ENCODE data around the gene CTNS. TPM values are rescaled to one million over a fixed set of nuclear protein-coding genes. Genes with fewer than 3 reads are reported as not detected.
A peak's percentile ranks its signal among the peaks of the same experiment; 100 is the strongest.

The CTNS gene
- total RNA-seq, 1 experiment from 2014 or later: 5.1 TPM

DNA sequence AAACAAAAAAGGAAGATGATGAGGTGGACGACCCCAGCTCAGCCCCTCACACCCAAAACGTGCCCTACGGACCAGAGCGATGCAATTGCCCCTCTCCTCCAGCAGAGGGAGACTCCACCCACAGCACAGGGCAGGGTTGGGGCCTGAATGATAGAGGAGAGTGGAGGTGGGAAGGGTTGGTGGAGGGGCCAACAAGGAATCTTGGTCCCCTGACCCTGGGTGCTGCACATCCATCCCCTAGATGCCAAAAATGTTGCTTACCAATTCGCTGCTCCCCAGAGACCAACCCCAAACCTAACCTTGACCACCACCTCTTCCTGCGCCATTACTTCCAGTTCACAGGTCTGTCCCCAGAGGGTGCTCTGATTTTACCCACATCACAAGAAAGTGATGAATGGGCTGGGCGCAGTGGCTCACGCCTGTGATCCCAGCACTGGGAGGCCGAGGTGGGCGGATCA lies 46.5 kb downstream of the CTNS start:
- intact Hi-C loops (cut with micrococcal nuclease; ENCODE audit: unreplicated experiment): no loop called here
- CTCF ChIA-PET: interaction anchor here (0.5 to 0.6 kb wide), 2 partner anchors 27 to 158 kb away, joined by 3 read pairs; no protein-coding TSS in a partner anchor
- Mint-ChIP-seq H3K4me3 (ENCODE audit: low read depth, unreplicated experiment) (no peak overlapping the region), H3K27ac (ENCODE audit: unreplicated experiment) (no peak overlapping the region), H3K9me3 (ENCODE audit: low read depth, unreplicated experiment) (no peaks in the 10 kb centered on the region), H3K4me1 (ENCODE audit: low read depth, unreplicated experiment) (no peaks in the 10 kb centered on the region), H3K27me3 (ENCODE audit: unreplicated experiment) (no peaks in the 10 kb centered on the region), H3K36me3 (ENCODE audit: insufficient read depth, unreplicated experiment) (peaks cover 3% of the 10 kb centered on the region)
- TF ChIP-seq, protein P1, sequence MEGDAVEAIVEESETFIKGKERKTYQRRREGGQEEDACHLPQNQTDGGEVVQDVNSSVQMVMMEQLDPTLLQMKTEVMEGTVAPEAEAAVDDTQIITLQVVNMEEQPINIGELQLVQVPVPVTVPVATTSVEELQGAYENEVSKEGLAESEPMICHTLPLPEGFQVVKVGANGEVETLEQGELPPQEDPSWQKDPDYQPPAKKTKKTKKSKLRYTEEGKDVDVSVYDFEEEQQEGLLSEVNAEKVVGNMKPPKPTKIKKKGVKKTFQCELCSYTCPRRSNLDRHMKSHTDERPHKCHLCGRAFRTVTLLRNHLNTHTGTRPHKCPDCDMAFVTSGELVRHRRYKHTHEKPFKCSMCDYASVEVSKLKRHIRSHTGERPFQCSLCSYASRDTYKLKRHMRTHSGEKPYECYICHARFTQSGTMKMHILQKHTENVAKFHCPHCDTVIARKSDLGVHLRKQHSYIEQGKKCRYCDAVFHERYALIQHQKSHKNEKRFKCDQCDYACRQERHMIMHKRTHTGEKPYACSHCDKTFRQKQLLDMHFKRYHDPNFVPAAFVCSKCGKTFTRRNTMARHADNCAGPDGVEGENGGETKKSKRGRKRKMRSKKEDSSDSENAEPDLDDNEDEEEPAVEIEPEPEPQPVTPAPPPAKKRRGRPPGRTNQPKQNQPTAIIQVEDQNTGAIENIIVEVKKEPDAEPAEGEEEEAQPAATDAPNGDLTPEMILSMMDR (IDR thresholded peaks at IDR 0.05; ENCODE audit: unreplicated experiment): peak; percentile 77
- no TSS peak for BruUV-seq (replicated peaks)
- peak; percentile 26 for DNase-seq

DNA sequence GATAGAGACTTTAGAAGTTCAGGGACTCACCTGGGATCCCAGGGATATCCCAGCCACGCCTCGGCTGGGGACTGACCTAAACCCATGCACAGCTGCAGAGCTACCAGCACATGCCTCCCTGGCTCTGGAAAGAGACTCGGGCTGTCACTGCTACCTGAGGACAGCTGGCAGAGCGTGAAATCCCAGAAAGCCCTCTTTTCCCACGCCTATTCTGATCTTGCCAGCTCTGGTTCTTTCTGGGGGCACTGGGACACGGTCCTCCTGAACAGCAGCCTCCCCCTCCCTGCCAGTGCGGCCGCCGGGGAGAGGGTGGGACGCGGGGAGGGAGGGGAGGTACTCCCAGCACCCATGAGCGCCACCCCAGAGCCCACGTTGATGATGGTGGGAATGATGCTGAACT lies 48.6 kb downstream of the CTNS start:
- no peak for DNase-seq
- Mint-ChIP-seq H3K4me3 (ENCODE audit: low read depth, unreplicated experiment) (no peak overlapping the region), H3K36me3 (ENCODE audit: insufficient read depth, unreplicated experiment) (no peaks in the 10 kb centered on the region), H3K4me1 (ENCODE audit: low read depth, unreplicated experiment) (no peaks in the 10 kb centered on the region), H3K9me3 (ENCODE audit: low read depth, unreplicated experiment) (no peaks in the 10 kb centered on the region), H3K27me3 (ENCODE audit: unreplicated experiment) (no peaks in the 10 kb centered on the region), H3K27ac (ENCODE audit: unreplicated experiment) (no peak overlapping the region)
- TF ChIP-seq, protein P1 (IDR thresholded peaks at IDR 0.05; ENCODE audit: unreplicated experiment): no peak
- CTCF ChIA-PET: interaction anchor here (0.7 kb wide), 1 partner anchor 285 kb away, joined by 7 read pairs; no protein-coding TSS in a partner anchor
- intact Hi-C loops (cut with micrococcal nuclease; ENCODE audit: unreplicated experiment): no loop called here
- BruUV-seq (replicated peaks): no TSS peak

- Mint-ChIP-seq H3K4me3 (ENCODE audit: low read depth, unreplicated experiment) (no peak overlapping the region), H3K36me3 (ENCODE audit: insufficient read depth, unreplicated experiment) (no peaks in the 10 kb centered on the region), H3K9me3 (ENCODE audit: low read depth, unreplicated experiment) (no peaks in the 10 kb centered on the region), H3K27ac (ENCODE audit: unreplicated experiment) (no peak overlapping the region), H3K27me3 (ENCODE audit: unreplicated experiment) (no peaks in the 10 kb centered on the region), H3K4me1 (ENCODE audit: low read depth, unreplicated experiment) (no peaks in the 10 kb centered on the region)
- DNase-seq: no peak
- BruUV-seq (replicated peaks): no TSS peak
- TF ChIP-seq, protein P1 (IDR thresholded peaks at IDR 0.05; ENCODE audit: unreplicated experiment): no peak
- intact Hi-C loops (cut with micrococcal nuclease; ENCODE audit: unreplicated experiment): no loop called here
- CTCF ChIA-PET: no interaction called here
Observed at GRCh38 chr17:3688027-3688553, 51.5 kb downstream of the CTNS start.

GRCh38 chr17:3688852-3689261 lies 52.3 kb downstream of the CTNS start:
- BruUV-seq (replicated peaks): no TSS peak
- no peaks in the 10 kb centered on the region for H3K27me3 Mint-ChIP-seq (ENCODE audit: unreplicated experiment)
- no peak overlapping the region for H3K27ac Mint-ChIP-seq (ENCODE audit: unreplicated experiment)
- intact Hi-C loops (cut with micrococcal nuclease; ENCODE audit: unreplicated experiment): no loop called here
- CTCF ChIA-PET: no interaction called here
- TF ChIP-seq, protein P1 (IDR thresholded peaks at IDR 0.05; ENCODE audit: unreplicated experiment): no peak
- no peak for DNase-seq
- no peaks in the 10 kb centered on the region for H3K9me3 Mint-ChIP-seq (ENCODE audit: low read depth, unreplicated experiment)
- no peaks in the 10 kb centered on the region for H3K36me3 Mint-ChIP-seq (ENCODE audit: insufficient read depth, unreplicated experiment)
- no peaks in the 10 kb centered on the region for H3K4me1 Mint-ChIP-seq (ENCODE audit: low read depth, unreplicated experiment)
- H3K4me3 Mint-ChIP-seq (ENCODE audit: low read depth, unreplicated experiment): no peak overlapping the region

All from Calu3 (cell line).